A549 (cell line): ENCODE data around the gene TSPAN15. TPM values are rescaled to one million over a fixed set of nuclear protein-coding genes. Genes with fewer than 3 reads are reported as not detected.

ENCODE experiments used
- ATAC-seq, 2 experiments: fragments of 200-7000 bp in 1 of 2; fragments of >200 bp in 1 of 2; cut with Nextera tagmentation in 1 of 2; cut with Tn5 transposase in 1 of 2; 3 replicates each; pipeline versions ENCODE4 v1.8.0 to v1.9.1; 2018 to 2020; ENCODE audit warnings: mild to moderate bottlenecking in 1 of 2, moderate library complexity in 1 of 2
- CTCF ChIA-PET: fragments of 300-600 bp; sonication (Branson Sonifier 250); formaldehyde crosslinking; extraction: SDS; loops from one replicate; lab custom pipeline; 2021; ENCODE audit warnings: antibody characterized with exemption, inconsistent platforms; lab: Yijun Ruan, JAX
- POLR2A ChIA-PET: fragments of 350-600 bp; formaldehyde crosslinking; extraction: SDS; loops from one replicate; lab custom pipeline; 2021; ENCODE audit warnings: antibody characterized with exemption, inconsistent platforms; lab: Yijun Ruan, JAX
- DNase-seq, 2 experiments: peaks; one replicate each; pipeline versions ENCODE4 v3.0.0 to v3.0.0-alpha.2; 2011 to 2016; ENCODE audit warnings: low read depth in 1 of 2, low spot score in 1 of 2
- FAIRE-seq: peaks from 2 replicates; lab custom pipeline; 2011; peaks lifted over from hg19 to GRCh38; lab: Jason Lieb, UNC
- H3K27ac ChIP-seq, 2 experiments: fragments of >200 bp; sonication (Bioruptor Twin); formaldehyde crosslinking; 3 replicates each; pipeline ENCODE4 v1.5.1; 2016 to 2017
- H3K4me1 ChIP-seq: fragments of >200 bp; sonication (Bioruptor Twin); formaldehyde crosslinking; 3 replicates; pipeline ENCODE4 v1.6.1; 2016
- H3K4me2 ChIP-seq: fragments of >200 bp; sonication (Bioruptor Twin); formaldehyde crosslinking; 3 replicates; pipeline ENCODE4 v1.6.1; 2016
- H3K4me3 ChIP-seq: fragments of >200 bp; sonication (Bioruptor Twin); formaldehyde crosslinking; 3 replicates; pipeline ENCODE4 v1.5.1; 2016
- H3K9me3 ChIP-seq: fragments of >200 bp; sonication (Bioruptor Twin); formaldehyde crosslinking; 3 replicates; pipeline ENCODE4 v1.6.1; 2016
- CHD2 ChIP-seq: fragments of 150-350 bp; IDR thresholded peaks from 2 replicates; pipeline ENCODE4 v1.6.1; 2014; ENCODE audit warnings: low read length; ENCODE audit not compliant: partially characterized antibody
- CHD4 ChIP-seq: fragments of 200-600 bp; sonication (generic); IDR thresholded peaks from 2 replicates; pipeline ENCODE4 v1.6.1; 2016; ENCODE audit warnings: antibody characterized with exemption, mild to moderate bottlenecking, borderline replicate concordance
- CTCF ChIP-seq: fragments of >200 bp; sonication (Bioruptor Twin); formaldehyde crosslinking; IDR thresholded peaks from 3 replicates; pipeline ENCODE4 v1.5.1; 2016
- EHF ChIP-seq: fragments of 250-450 bp; sonication (Bioruptor Pico); IDR thresholded peaks from 2 replicates; pipeline ENCODE4 v1.5.0; 2020; ENCODE audit warnings: mild to moderate bottlenecking
- FOSB ChIP-seq: fragments of 250-450 bp; sonication (Bioruptor Pico); IDR thresholded peaks from 2 replicates; pipeline ENCODE4 v1.5.0; 2020; ENCODE audit warnings: mild to moderate bottlenecking, moderate library complexity
- FOXS1 ChIP-seq: fragments of 250-450 bp; sonication (Bioruptor Pico); IDR thresholded peaks from 2 replicates; pipeline ENCODE4 v1.5.0; 2020; ENCODE audit warnings: mild to moderate bottlenecking, moderate library complexity
- GATA3 ChIP-seq: IDR thresholded peaks from 2 replicates; pipeline ENCODE4 v1.6.1; 2012; ENCODE audit warnings: borderline replicate concordance
- HDAC2 ChIP-seq: fragments of 200-600 bp; sonication (generic); IDR thresholded peaks from 2 replicates; pipeline ENCODE4 v1.6.1; 2016
- HES2 ChIP-seq: fragments of >200 bp; sonication (Bioruptor Twin); formaldehyde crosslinking; IDR thresholded peaks from 2 replicates; pipeline ENCODE4 v1.6.1; 2016
- HOXB13 ChIP-seq: fragments of 250-450 bp; sonication (Bioruptor Pico); IDR thresholded peaks from 2 replicates; pipeline ENCODE4 v1.5.0; 2020; ENCODE audit warnings: low read depth, mild to moderate bottlenecking, moderate library complexity
- JUN ChIP-seq, 2 experiments: fragments of >200 bp; sonication (Bioruptor Twin); formaldehyde crosslinking; IDR thresholded peaks; 2 replicates in 1 of 2; 3 replicates in 1 of 2; pipeline ENCODE4 v1.6.1; 2016 to 2017
- JUNB ChIP-seq: fragments of >200 bp; sonication (Bioruptor Twin); formaldehyde crosslinking; IDR thresholded peaks from 2 replicates; pipeline ENCODE4 v1.6.1; 2016
- KDM1A ChIP-seq: fragments of 200-600 bp; sonication (generic); IDR thresholded peaks from 2 replicates; pipeline ENCODE4 v1.6.1; 2016; ENCODE audit warnings: low read depth, mild to moderate bottlenecking
- KDM5A ChIP-seq: fragments of 200-600 bp; sonication (generic); IDR thresholded peaks from 2 replicates; pipeline ENCODE4 v1.6.1; 2016; ENCODE audit warnings: antibody characterized with exemption, mild to moderate bottlenecking
- MAFK ChIP-seq: fragments of 450-650 bp; IDR thresholded peaks from 2 replicates; pipeline ENCODE4 v1.6.1; 2014; ENCODE audit not compliant: partially characterized antibody
- MAZ ChIP-seq: fragments of 150-350 bp; IDR thresholded peaks from 2 replicates; pipeline ENCODE4 v1.6.1; 2014; ENCODE audit warnings: antibody characterized with exemption, low read depth, low read length, borderline replicate concordance
- MYC ChIP-seq: IDR thresholded peaks from 2 replicates; pipeline ENCODE4 v1.6.1; 2012; ENCODE audit warnings: mild to moderate bottlenecking, inconsistent platforms, low read length, improper control_type of control experiment, borderline replicate concordance
- NFE2L2 ChIP-seq: fragments of 150-350 bp; conservative IDR thresholded peaks from 2 replicates; pipeline ENCODE4 v1.6.1; 2014; ENCODE audit warnings: low read length
- POLR2AphosphoS2 ChIP-seq: conservative IDR thresholded peaks from 2 replicates; pipeline ENCODE4 v1.6.1; 2012; ENCODE audit warnings: low read length, improper control_type of control experiment, inconsistent platforms
- RAD21 ChIP-seq, 2 experiments: fragments of >200 bp in 1 of 2; sonication (Bioruptor Twin) in 1 of 2; formaldehyde crosslinking in 1 of 2; IDR thresholded peaks in 1 of 2; conservative IDR thresholded peaks in 1 of 2; 2 replicates in 1 of 2; 3 replicates in 1 of 2; pipeline ENCODE4 v1.6.1; 2012 to 2018; ENCODE audit warnings: inconsistent platforms in 1 of 2
- SREBF2 ChIP-seq: fragments of 450-650 bp; IDR thresholded peaks from 2 replicates; pipeline ENCODE4 v1.6.1; 2014; ENCODE audit warnings: mild to moderate bottlenecking, moderate library complexity
- ZNF302 ChIP-seq: fragments of 250-450 bp; sonication (Bioruptor Pico); IDR thresholded peaks from 2 replicates; pipeline ENCODE4 v1.9.0; 2021; ENCODE audit warnings: inconsistent platforms, mild to moderate bottlenecking, moderate library complexity
- WGBS: methylation state at CpG from one replicate; pipeline ENCODE4 v1.1.6; 2017; ENCODE audit errors: missing lambda C conversion rate; 5-methylcytosine and 5-hydroxymethylcytosine counted together
- polyA plus RNA-seq, 4 experiments: library from polyadenylated mRNA; depleted of rRNA in 3 of 4; stranded (reverse); fragments of >200 nt; fragmentation: RNase III in 1 of 4; extraction: RNeasy Plus Mini Kit Qiagen cat#74134 plus additional on column Dnase treatment in 1 of 4; gene quantifications; 2 replicates in 3 of 4; 3 replicates in 1 of 4; pipeline ENCODE4 v1.2.3, GENCODE V29; 2011 to 2017

Gene TSPAN15
- polyA plus RNA-seq, 2 of the 4 experiments (the other 2 are of a cell fraction) = 49.3 to 89.6 TPM

- DNase-seq (no peak), ATAC-seq (no peak), FAIRE-seq (no peak)
- Histone ChIP-seq H3K4me3 (no peak overlapping the region), H3K9me3 (no peaks in the 10 kb centered on the region), H3K4me1 (peaks cover 11% of the 10 kb centered on the region), H3K27ac (no peak overlapping the region), H3K4me2 (no peak overlapping the region)
- ChIA-PET CTCF (interaction anchor here (0.8 to 5.5 kb wide), 4 partner anchors 34 to 221 kb away, joined by 3 to 44 read pairs (median 4); no protein-coding TSS in a partner anchor), POLR2A (no interaction called here)
- 90% methylated on average over 10 of the region's 10 CpGs for WGBS
- no peak for TF ChIP-seq SREBF2
Observed at GRCh38 chr10:69415951-69416350, 35.3 kb upstream of the TSPAN15 start.

- no peak for FAIRE-seq
- TF ChIP-seq HES2 = no peak
- TF ChIP-seq, all 56 proteins: peak for 0
- no peak for DNase-seq
- Histone ChIP-seq H3K9me3 (no peaks in the 10 kb centered on the region), H3K4me2 (peak within 1 kb of the TSS; percentile 44; the same call in 2 of the 3 replicates), H3K4me3 (no peak within 1 kb of the TSS), H3K27ac (peak within 1 kb of the TSS; percentile 11 to 43; a peak in 1 of 6 replicates), H3K4me1 (peaks cover 11% of the 10 kb centered on the region)
- ChIA-PET CTCF (interaction anchor here (0.5 to 5.5 kb wide), 9 partner anchors 8 to 225 kb away, joined by 3 to 44 read pairs (median 4); no protein-coding TSS in a partner anchor), POLR2A (no interaction called here)
- 76% methylated on average over 10 of the region's 10 CpGs for WGBS
- no peak for ATAC-seq
Observed at GRCh38 chr10:69416695-69417094, 34.6 kb upstream of the TSPAN15 start, which contains the start of gene TACR2. TACR2 (minus strand) TSS chr10:69416918; CDS start chr10:69416323, 595 bp downstream.

- Histone ChIP-seq H3K4me1 (peaks cover 11% of the 10 kb centered on the region), H3K27ac (peak overlapping the region; percentile 11 to 43; a peak in 1 of 6 replicates), H3K9me3 (no peaks in the 10 kb centered on the region), H3K4me2 (peak overlapping the region; percentile 44; the same call in 2 of the 3 replicates), H3K4me3 (no peak overlapping the region)
- no peak for ATAC-seq
- DNase-seq = no peak
- no peak for TF ChIP-seq MAFK
- TF ChIP-seq HDAC2 = no peak
- no peak for TF ChIP-seq JUN (IDR thresholded peaks at IDR 0.05)
- no peak for TF ChIP-seq MYC
- TF ChIP-seq CTCF = no peak
- TF ChIP-seq FOSB (CRISPR knock-in tag) = no peak
- no peak for FAIRE-seq
- ChIA-PET CTCF (interaction anchor here (1.0 to 5.5 kb wide), 10 partner anchors 9 to 224 kb away, joined by 3 to 44 read pairs (median 6); partner anchors contain the start of gene TSPAN15), POLR2A (no interaction called here)
- WGBS = 84% methylated on average over 11 of the region's 11 CpGs
Observed at GRCh38 chr10:69417542-69417941, 33.7 kb upstream of the TSPAN15 start.

GRCh38 chr10:69418052-69418752 is 33.1 kb upstream of the TSPAN15 start:
- Histone ChIP-seq H3K4me1 (peaks cover 11% of the 10 kb centered on the region), H3K27ac (peak overlapping the region in 1 of 2 experiments; percentile 43; a peak in 1 of 6 replicates), H3K9me3 (no peaks in the 10 kb centered on the region), H3K4me2 (peak overlapping the region; percentile 44), H3K4me3 (no peak overlapping the region)
- ChIA-PET CTCF (interaction anchor here (0.9 to 5.5 kb wide), 11 partner anchors 10 to 369 kb away, joined by 3 to 44 read pairs (median 6); partner anchors contain the start of gene TSPAN15), POLR2A (no interaction called here)
- DNase-seq (no peak), FAIRE-seq (no peak), ATAC-seq (no peak)
- 69% methylated on average over 7 of the region's 8 CpGs for WGBS
- TF ChIP-seq MAZ (no peak), GATA3 (no peak), HES2 (no peak), CHD2 (no peak), CHD4 (no peak), KDM1A (no peak), EHF (CRISPR knock-in tag) (no peak), SREBF2 (no peak), POLR2AphosphoS2 (no peak), FOXS1 (CRISPR knock-in tag) (no peak), HOXB13 (CRISPR knock-in tag) (no peak), JUNB (no peak), NFE2L2 (no peak), ZNF302 (CRISPR knock-in tag) (no peak), RAD21 (conservative IDR thresholded peaks at IDR 0.05 in 1 of 2, IDR thresholded peaks at IDR 0.05 in 1 of 2) (no peak), KDM5A (no peak)
